ENCODE results near the gene EVC2. TPM values are rescaled to one million over a fixed set of nuclear protein-coding genes. Genes with fewer than 3 reads are reported as not detected.

Gene EVC2
- total and polyA plus RNA-seq, 2 donors (not counting 1 experiment from before 2014, with no cell fraction given), result 1.1 TPM; not detected in 1

GRCh38 chr4:5701971-5702370 is 6.4 kb downstream of the EVC2 start:
- ATAC-seq (ENCODE audit: low read depth), result no peak
- Mint-ChIP-seq H3K4me3 (no peak overlapping the region), H3K9me3 (ENCODE audit: insufficient read depth) (no peaks in the 10 kb centered on the region), H3K27me3 (peaks cover 7% of the 10 kb centered on the region), H3K4me1 (peaks cover 4% of the 10 kb centered on the region), H3K27ac (no peak overlapping the region)
- TF ChIP-seq CTCF (IDR thresholded peaks at IDR 0.05), result no peak
- ChIA-PET CTCF (no interaction called here), POLR2A (no interaction called here)
- intact Hi-C loops (cut with micrococcal nuclease), result no loop called here
- H4K20me1 ChIP-seq (ENCODE audit: control insufficient read depth, insufficient read depth, low read length, poor library complexity, severe bottlenecking), result no peaks in the 10 kb centered on the region
- H3K4me2 ChIP-seq (replicated peaks; ENCODE audit: low read depth, low read length, poor library complexity, severe bottlenecking), result no peak overlapping the region
- H3K9me3 ChIP-seq (ENCODE audit: control extremely low read depth in 1 of 3, control insufficient read depth in 2 of 3, insufficient read depth in 1 of 3, low read length in 2 of 3), result peaks cover 0 to 20% (median 0%) of the 10 kb centered on the region in 3 donors
- no peaks in the 10 kb centered on the region for H3K4me1 ChIP-seq (ENCODE audit: control insufficient read depth in 2 of 2, insufficient read depth in 2 of 2, low read length in 2 of 2)
- H3K9ac ChIP-seq (ENCODE audit: low read length), result no peak overlapping the region
- H3K4me3 ChIP-seq (ENCODE audit: control extremely low read depth in 1 of 5, extremely low read depth in 1 of 5, insufficient read depth in 1 of 5, low read depth in 2 of 5, low read length in 4 of 5), result no peak overlapping the region
- no peaks in the 10 kb centered on the region for H3K79me2 ChIP-seq (ENCODE audit: control insufficient read depth, insufficient read depth, low read length)
- peaks cover 0 to 13% (median 0%) of the 10 kb centered on the region in 4 experiments for H3K27me3 ChIP-seq (replicated peaks in 1 of 4; ENCODE audit: control extremely low read depth in 1 of 4, control insufficient read depth in 3 of 4, insufficient read depth in 4 of 4, low read length in 3 of 4)
- no peak overlapping the region for H2AFZ ChIP-seq (ENCODE audit: insufficient read depth, low read depth, low read length, poor library complexity, severe bottlenecking)
- DNase-seq, result no peak
- no peaks in the 10 kb centered on the region for H3K36me3 ChIP-seq (replicated peaks in 1 of 2; ENCODE audit: control extremely low read depth in 1 of 2, control insufficient read depth in 1 of 2, extremely low read depth in 1 of 2, insufficient read depth in 2 of 2, low read length in 1 of 2)
- no peak overlapping the region for H3K27ac ChIP-seq (ENCODE audit: low read length in 2 of 2)
- 89% methylated on average over 6 of the region's 8 CpGs for WGBS (ENCODE audit: insufficient coverage)

GRCh38 chr4:5700459-5700858 is 7.9 kb downstream of the EVC2 start:
- WGBS (ENCODE audit: insufficient coverage), result 87% methylated on average over 5 of the region's 5 CpGs
- TF ChIP-seq CTCF (IDR thresholded peaks at IDR 0.05) (no peak), EZH2 (IDR thresholded peaks at IDR 0.05; ENCODE audit: borderline replicate concordance, insufficient read depth, low read depth, low read length, poor library complexity, severe bottlenecking) (no peak)

More at GRCh38 chr4:5700459-5700858, 7.9 kb downstream of the EVC2 start:
- no peaks in the 10 kb centered on the region for H3K79me2 ChIP-seq (ENCODE audit: control insufficient read depth, insufficient read depth, low read length)
- H3K9me3 Mint-ChIP-seq (ENCODE audit: insufficient read depth), result no peaks in the 10 kb centered on the region
- H4K20me1 ChIP-seq (ENCODE audit: control insufficient read depth, insufficient read depth, low read length, poor library complexity, severe bottlenecking), result no peaks in the 10 kb centered on the region
- H3K4me1 ChIP-seq (ENCODE audit: control insufficient read depth in 2 of 2, insufficient read depth in 2 of 2, low read length in 2 of 2), result no peaks in the 10 kb centered on the region
- CTCF ChIA-PET, result no interaction called here
- H3K27ac Mint-ChIP-seq, result no peak overlapping the region
- no peak overlapping the region for H3K27ac ChIP-seq (ENCODE audit: low read length in 2 of 2)
- no peaks in the 10 kb centered on the region for H3K27me3 Mint-ChIP-seq
- POLR2A ChIA-PET, result no interaction called here
- no peak overlapping the region for H3K9ac ChIP-seq (ENCODE audit: low read length)
- H3K4me3 ChIP-seq (ENCODE audit: control extremely low read depth in 1 of 5, extremely low read depth in 1 of 5, insufficient read depth in 1 of 5, low read depth in 2 of 5, low read length in 4 of 5), result no peak overlapping the region
- DNase-seq (no peak), ATAC-seq (ENCODE audit: low read depth) (no peak)
- no peak overlapping the region for H3K4me3 Mint-ChIP-seq
- H3K4me1 Mint-ChIP-seq, result no peaks in the 10 kb centered on the region
- no peak overlapping the region for H3K4me2 ChIP-seq (replicated peaks; ENCODE audit: low read depth, low read length, poor library complexity, severe bottlenecking)
- no peaks in the 10 kb centered on the region for H3K36me3 ChIP-seq (replicated peaks in 1 of 2; ENCODE audit: control extremely low read depth in 1 of 2, control insufficient read depth in 1 of 2, extremely low read depth in 1 of 2, insufficient read depth in 2 of 2, low read length in 1 of 2)
- H2AFZ ChIP-seq (ENCODE audit: insufficient read depth, low read depth, low read length, poor library complexity, severe bottlenecking), result no peak overlapping the region
- H3K9me3 ChIP-seq (ENCODE audit: control extremely low read depth in 1 of 3, control insufficient read depth in 2 of 3, insufficient read depth in 1 of 3, low read length in 2 of 3), result peaks cover 0 to 14% (median 0%) of the 10 kb centered on the region in 3 donors
- no peaks in the 10 kb centered on the region for H3K27me3 ChIP-seq (replicated peaks in 1 of 4; ENCODE audit: control extremely low read depth in 1 of 4, control insufficient read depth in 3 of 4, insufficient read depth in 4 of 4, low read length in 3 of 4)
- intact Hi-C loops (cut with micrococcal nuclease), result no loop called here
